Stimulated activated CD4-positive, alpha-beta T cell treated with anti-CD3 and anti-CD28 coated beads, Interleukin-1b, Interleukin-23, amount 100 ng/mL, for 4 hours (primary cell): ENCODE results near the gene LDLRAD4.

Experiments used
- DNase-seq, 2 donors: peaks; one replicate each; pipeline ENCODE4 v3.0.0-alpha.2; 2020; ENCODE audit warnings: low read depth in 2 of 2

The LDLRAD4 gene

GRCh38 chr18:13306583-13306982, 88.0 kb downstream of the LDLRAD4 start:
- no peak for DNase-seq

- DNase-seq: no peak
Observed at GRCh38 chr18:13308369-13308768, 89.8 kb downstream of the LDLRAD4 start.

GRCh38 chr18:13309031-13309747, 90.6 kb downstream of the LDLRAD4 start:
- no peak for DNase-seq

GRCh38 chr18:13309748-13310670, 91.4 kb downstream of the LDLRAD4 start:
- no peak for DNase-seq

- DNase-seq: no peak
Observed at GRCh38 chr18:13311193-13311592, 92.6 kb downstream of the LDLRAD4 start.

GRCh38 chr18:13312515-13312914, 94.0 kb downstream of the LDLRAD4 start:
- no peak for DNase-seq

- no peak for DNase-seq
Observed at GRCh38 chr18:13313006-13313686, 94.6 kb downstream of the LDLRAD4 start.

- DNase-seq: no peak
Observed at GRCh38 chr18:13315000-13315399, 96.4 kb downstream of the LDLRAD4 start.

- no peak for DNase-seq
Observed at GRCh38 chr18:13316063-13316462, 97.5 kb downstream of the LDLRAD4 start.

- no peak for DNase-seq
Observed at GRCh38 chr18:13317801-13318200, 99.2 kb downstream of the LDLRAD4 start.

- DNase-seq: no peak
Observed at GRCh38 chr18:13318731-13319501, 100.4 kb downstream of the LDLRAD4 start.

GRCh38 chr18:13319629-13320028, 101.1 kb downstream of the LDLRAD4 start:
- no peak for DNase-seq

GRCh38 chr18:13320096-13320495, 101.5 kb downstream of the LDLRAD4 start:
- DNase-seq: no peak

GRCh38 chr18:13320891-13321425, 102.4 kb downstream of the LDLRAD4 start:
- no peak for DNase-seq

- DNase-seq: no peak
Observed at GRCh38 chr18:13321923-13322322, 103.4 kb downstream of the LDLRAD4 start.

GRCh38 chr18:13323186-13323585, 104.6 kb downstream of the LDLRAD4 start:
- no peak for DNase-seq

- DNase-seq: no peak
Observed at GRCh38 chr18:13324880-13325279, 106.3 kb downstream of the LDLRAD4 start.

GRCh38 chr18:13328213-13328612, 109.7 kb downstream of the LDLRAD4 start:
- DNase-seq: no peak

GRCh38 chr18:13330996-13331395, 112.4 kb downstream of the LDLRAD4 start:
- DNase-seq: no peak

- DNase-seq: no peak
Observed at GRCh38 chr18:13331846-13332245, 113.3 kb downstream of the LDLRAD4 start.

- DNase-seq: no peak
Observed at GRCh38 chr18:13332874-13333273, 114.3 kb downstream of the LDLRAD4 start.
